DMS 273 treated with DMSO at 0.1 percent for 48 hours (cell line): Measurements from ENCODE around the gene GRK5.
"Not testable (repeated sequence)": the region's sequence is repeated elsewhere in the genome, so short reads cannot be mapped to it uniquely, and the experiment has no call there.

Experiments used
- DNase-seq: peaks from one replicate; lab custom pipeline; 2025; lab: John Stamatoyannopoulos, UW

The GRK5 gene

GRCh38 chr10:119250641-119251314 is 43.4 kb downstream of the GRK5 start:
- no peak for DNase-seq

GRCh38 chr10:119251315-119251708 is 43.9 kb downstream of the GRK5 start:
- DNase-seq = no peak

- peak; percentile 35 for DNase-seq
Observed at GRCh38 chr10:119252051-119252465, 44.7 kb downstream of the GRK5 start.

- no peak for DNase-seq
Observed at GRCh38 chr10:119252470-119253151, 45.2 kb downstream of the GRK5 start.

GRCh38 chr10:119253433-119254174 is 46.2 kb downstream of the GRK5 start:
- DNase-seq = no peak

GRCh38 chr10:119254335-119254734 is 47.0 kb downstream of the GRK5 start:
- DNase-seq = no peak

- DNase-seq = no peak
Observed at GRCh38 chr10:119256030-119256429, 48.7 kb downstream of the GRK5 start.

GRCh38 chr10:119256897-119257296 is 49.5 kb downstream of the GRK5 start:
- no peak for DNase-seq

- no peak for DNase-seq
Observed at GRCh38 chr10:119257899-119258419, 50.6 kb downstream of the GRK5 start.

- no peak for DNase-seq
Observed at GRCh38 chr10:119259345-119259744, 52.0 kb downstream of the GRK5 start.

- DNase-seq = not testable (repeated sequence)
Observed at GRCh38 chr10:119261016-119261415, 53.6 kb downstream of the GRK5 start.

- peak; percentile 94 for DNase-seq
Observed at GRCh38 chr10:119263951-119264617, 56.7 kb downstream of the GRK5 start.

- no peak for DNase-seq
Observed at GRCh38 chr10:119265691-119266090, 58.3 kb downstream of the GRK5 start.

GRCh38 chr10:119267384-119267783 is 60.0 kb downstream of the GRK5 start:
- DNase-seq = no peak

- DNase-seq = no peak
Observed at GRCh38 chr10:119268428-119268827, 61.1 kb downstream of the GRK5 start.

GRCh38 chr10:119268871-119269506 is 61.6 kb downstream of the GRK5 start:
- no peak for DNase-seq

GRCh38 chr10:119269737-119270136 is 62.4 kb downstream of the GRK5 start:
- DNase-seq = no peak

- DNase-seq = no peak
Observed at GRCh38 chr10:119270762-119271366, 63.5 kb downstream of the GRK5 start.

- not testable (repeated sequence) for DNase-seq
Observed at GRCh38 chr10:119272338-119272734, 65.0 kb downstream of the GRK5 start.

GRCh38 chr10:119272736-119273135 is 65.4 kb downstream of the GRK5 start:
- DNase-seq = no peak

GRCh38 chr10:119273413-119273812 is 66.0 kb downstream of the GRK5 start:
- DNase-seq = no peak
